ENCODE results near the gene SLC35F5. TPM values are rescaled to one million over a fixed set of nuclear protein-coding genes. Genes with fewer than 3 reads are reported as not detected.
A peak's percentile ranks its signal among the peaks of the same experiment; 100 is the strongest.

Gene SLC35F5
- total RNA-seq, 4 donors from 2014 or later = 152 to 320 (median 177) TPM

GRCh38 chr2:113767811-113768460, 11.5 kb upstream of the SLC35F5 start:
- Histone ChIP-seq H3K27ac (no peak overlapping the region), H3K36me3 (no peaks in the 10 kb centered on the region), H3K27me3 (no peaks in the 10 kb centered on the region), H3K4me1 (no peaks in the 10 kb centered on the region), H3K4me3 (replicated peaks in 1 of 3) (no peak overlapping the region), H3K9me3 (no peaks in the 10 kb centered on the region)
- 89 to 91% methylated on average over 4 of the region's 4 CpGs for WGBS, 2 donors
- intact Hi-C loops (cut with DNase I) = loop anchor here (10.0 kb wide), 1 partner anchor 117 kb away; no protein-coding TSS in a partner anchor
- no peak for DNase-seq
- TF ChIP-seq POLR2A (IDR thresholded peaks at IDR 0.05) (no peak), CTCF (IDR thresholded peaks at IDR 0.05) (no peak)

DNA sequence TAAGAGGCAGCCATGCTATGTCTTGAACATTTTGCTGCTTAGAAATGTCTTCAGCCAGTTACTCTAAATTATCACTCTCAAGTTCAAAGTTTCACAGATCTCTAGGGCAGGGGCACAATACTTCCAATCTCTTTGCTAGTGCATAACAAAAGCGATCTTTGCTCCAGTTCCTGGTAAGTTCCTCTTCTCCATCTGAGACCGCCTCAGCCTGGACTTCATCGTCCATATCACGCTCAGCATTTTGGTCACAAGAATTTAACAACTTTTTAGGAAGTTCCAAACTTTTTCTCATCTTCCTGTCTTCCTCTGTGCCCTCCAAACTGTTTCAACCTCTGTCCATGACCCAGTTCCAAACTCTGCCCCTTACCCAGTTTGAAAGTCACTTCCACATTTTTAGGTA, 8.8 kb upstream of the SLC35F5 start:
- WGBS, 2 donors = 89 to 94% methylated on average over 4 of the region's 4 CpGs
- no peaks in the 10 kb centered on the region for H3K4me1 ChIP-seq
- TF ChIP-seq POLR2A (IDR thresholded peaks at IDR 0.05) = no peak
- TF ChIP-seq CTCF (IDR thresholded peaks at IDR 0.05) = no peak
- no peak overlapping the region for H3K27ac ChIP-seq
- H3K36me3 ChIP-seq = no peaks in the 10 kb centered on the region
- H3K9me3 ChIP-seq = no peaks in the 10 kb centered on the region
- DNase-seq = no peak
- H3K4me3 ChIP-seq (replicated peaks in 1 of 3) = no peak overlapping the region
- H3K27me3 ChIP-seq = no peaks in the 10 kb centered on the region
- intact Hi-C loops (cut with DNase I) = loop anchor here (10.0 kb wide), 1 partner anchor 120 kb away; no protein-coding TSS in a partner anchor

GRCh38 chr2:113762377-113763118, 6.1 kb upstream of the SLC35F5 start:
- 83 to 85% methylated on average over 3 of the region's 3 CpGs for WGBS, 2 donors
- intact Hi-C loops (cut with DNase I) = loop anchor here (10.0 kb wide), 1 partner anchor 122 kb away; no protein-coding TSS in a partner anchor
- no peak overlapping the region for H3K4me3 ChIP-seq (replicated peaks in 1 of 3)
- no peak for DNase-seq
- H3K9me3 ChIP-seq = no peaks in the 10 kb centered on the region
- no peak overlapping the region for H3K27ac ChIP-seq
- no peaks in the 10 kb centered on the region for H3K4me1 ChIP-seq
- H3K27me3 ChIP-seq = no peaks in the 10 kb centered on the region
- TF ChIP-seq POLR2A (IDR thresholded peaks at IDR 0.05) (no peak), CTCF (IDR thresholded peaks at IDR 0.05) (no peak)
- no peaks in the 10 kb centered on the region for H3K36me3 ChIP-seq

DNA sequence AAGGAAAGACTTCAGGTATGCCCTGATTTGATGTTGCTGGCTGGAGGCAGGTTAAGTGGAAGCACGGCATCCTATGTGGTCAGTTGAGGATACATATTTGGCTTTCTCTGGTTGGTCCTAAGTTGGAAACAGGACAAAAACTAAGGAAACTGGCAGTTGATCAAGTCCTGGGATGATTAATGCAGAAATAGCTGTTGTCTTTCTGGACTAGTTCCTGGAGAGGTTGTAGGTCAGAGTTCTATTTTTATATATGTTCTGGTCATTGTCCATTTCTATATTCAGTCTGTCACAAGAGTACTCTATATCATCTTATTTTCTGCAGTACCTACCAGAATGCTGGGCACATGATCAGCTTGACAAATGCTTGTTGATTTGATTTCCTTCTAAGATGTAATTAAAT, 4.0 kb upstream of the SLC35F5 start:
- H3K27me3 ChIP-seq = no peaks in the 10 kb centered on the region
- no peaks in the 10 kb centered on the region for H3K36me3 ChIP-seq
- no peak for DNase-seq
- intact Hi-C loops (cut with DNase I) = loop anchor here (10.0 kb wide), 1 partner anchor 124 kb away; no protein-coding TSS in a partner anchor
- no peaks in the 10 kb centered on the region for H3K4me1 ChIP-seq
- H3K4me3 ChIP-seq (replicated peaks in 1 of 3) = no peak overlapping the region
- WGBS, 2 donors = 50 to 67% methylated on average over 1 of the region's 1 CpG
- H3K27ac ChIP-seq = no peak overlapping the region
- no peaks in the 10 kb centered on the region for H3K9me3 ChIP-seq
- TF ChIP-seq POLR2A (IDR thresholded peaks at IDR 0.05) = no peak
- TF ChIP-seq CTCF (IDR thresholded peaks at IDR 0.05) = no peak

DNA sequence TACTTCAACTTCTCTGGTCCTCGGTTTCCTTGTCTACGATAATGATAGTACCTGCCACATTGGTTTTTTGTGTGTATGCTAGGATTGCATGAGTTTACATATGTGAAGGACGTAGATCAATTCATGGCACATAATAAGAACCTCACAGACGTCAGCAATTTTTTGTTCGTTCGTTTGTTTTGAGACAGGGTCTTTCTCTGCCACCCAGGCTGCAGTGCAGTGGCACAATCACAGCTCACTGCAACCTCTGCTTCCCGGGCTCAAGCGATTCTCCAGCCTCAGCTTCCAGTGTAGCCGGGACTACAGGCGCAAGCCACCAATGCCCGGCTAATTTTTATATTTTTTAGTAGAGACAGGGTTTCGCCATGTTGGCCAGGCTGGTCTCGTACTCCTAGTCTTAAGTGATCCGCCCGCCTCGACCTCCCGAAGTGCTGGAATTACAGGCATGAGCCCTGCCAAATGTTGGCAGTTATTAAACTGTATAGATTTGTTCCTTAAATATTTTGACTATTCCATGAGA, 756 bp upstream of the SLC35F5 start:
- Histone ChIP-seq H3K4me1 (peaks cover 10 to 14% of the 10 kb centered on the region in 2 donors), H3K27me3 (no peaks in the 10 kb centered on the region), H3K36me3 (no peaks in the 10 kb centered on the region), H3K4me3 (replicated peaks in 1 of 3) (peak overlapping the region; percentile 64 to 97 (median 81)), H3K9me3 (no peaks in the 10 kb centered on the region), H3K27ac (peak overlapping the region; percentile 90 to 98 (median 91))
- 34 to 35% methylated on average over 17 of the region's 17 CpGs for WGBS, 2 donors
- peak in 1 of 2 donors; percentile 8 for DNase-seq
- no peak for TF ChIP-seq POLR2A (IDR thresholded peaks at IDR 0.05)
- TF ChIP-seq CTCF (IDR thresholded peaks at IDR 0.05) = no peak
- intact Hi-C loops (cut with DNase I) = no loop called here

All from thyroid gland (tissue), 4 donors.